Measurements from ENCODE around the gene HHIPL2. TPM values are rescaled to one million over a fixed set of nuclear protein-coding genes. Genes with fewer than 3 reads are reported as not detected.

The HHIPL2 gene
- total RNA-seq, 2 experiments from 2014 or later = 0.22 to 0.77 TPM

DNA sequence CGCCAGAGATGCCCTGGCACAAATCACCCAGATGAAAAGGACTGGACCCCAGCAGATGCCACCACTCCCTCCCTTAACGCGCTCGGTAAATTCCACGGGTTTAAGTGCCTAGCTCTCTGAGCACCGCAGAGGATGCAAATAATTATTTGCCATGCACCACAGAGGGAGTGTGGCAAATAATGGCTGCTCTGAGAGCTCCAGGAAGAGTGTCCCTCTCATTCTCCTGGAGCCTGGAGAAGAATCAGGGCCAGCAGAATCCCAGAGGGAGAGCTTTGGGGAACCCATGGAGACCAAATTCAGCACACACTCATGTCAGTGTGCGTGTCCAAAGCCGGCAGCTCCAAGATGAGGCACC is 667 bp downstream of the HHIPL2 start:
- Mint-ChIP-seq H3K9me3 (no peaks in the 10 kb centered on the region), H3K27me3 (peaks cover 20% of the 10 kb centered on the region), H3K27ac (no peak overlapping the region), H3K36me3 (ENCODE audit: low read depth) (no peaks in the 10 kb centered on the region), H3K4me1 (ENCODE audit: low read depth) (no peaks in the 10 kb centered on the region), H3K4me3 (no peak overlapping the region)
- CTCF ChIA-PET = no interaction called here
- Histone ChIP-seq H3K4me3 (ENCODE audit: low read length) (no peak overlapping the region), H3K27me3 (ENCODE audit: control insufficient read depth in 1 of 2, insufficient read depth in 2 of 2, low read length in 2 of 2) (peaks cover 4 to 13% of the 10 kb centered on the region in 2 experiments), H3K27ac (ENCODE audit: low read depth in 1 of 2, low read length in 2 of 2) (no peak overlapping the region), H3K36me3 (ENCODE audit: insufficient read depth, low read length) (no peaks in the 10 kb centered on the region), H3K9me3 (ENCODE audit: control insufficient read depth in 1 of 2, insufficient read depth in 1 of 2, low read length in 2 of 2) (no peaks in the 10 kb centered on the region), H3K4me1 (ENCODE audit: insufficient read depth, low read length) (no peaks in the 10 kb centered on the region)
- POLR2A ChIA-PET = no interaction called here
- ATAC-seq (ENCODE audit: poor library complexity) (no peak), DNase-seq (no peak)
- TF ChIP-seq, protein P1, sequence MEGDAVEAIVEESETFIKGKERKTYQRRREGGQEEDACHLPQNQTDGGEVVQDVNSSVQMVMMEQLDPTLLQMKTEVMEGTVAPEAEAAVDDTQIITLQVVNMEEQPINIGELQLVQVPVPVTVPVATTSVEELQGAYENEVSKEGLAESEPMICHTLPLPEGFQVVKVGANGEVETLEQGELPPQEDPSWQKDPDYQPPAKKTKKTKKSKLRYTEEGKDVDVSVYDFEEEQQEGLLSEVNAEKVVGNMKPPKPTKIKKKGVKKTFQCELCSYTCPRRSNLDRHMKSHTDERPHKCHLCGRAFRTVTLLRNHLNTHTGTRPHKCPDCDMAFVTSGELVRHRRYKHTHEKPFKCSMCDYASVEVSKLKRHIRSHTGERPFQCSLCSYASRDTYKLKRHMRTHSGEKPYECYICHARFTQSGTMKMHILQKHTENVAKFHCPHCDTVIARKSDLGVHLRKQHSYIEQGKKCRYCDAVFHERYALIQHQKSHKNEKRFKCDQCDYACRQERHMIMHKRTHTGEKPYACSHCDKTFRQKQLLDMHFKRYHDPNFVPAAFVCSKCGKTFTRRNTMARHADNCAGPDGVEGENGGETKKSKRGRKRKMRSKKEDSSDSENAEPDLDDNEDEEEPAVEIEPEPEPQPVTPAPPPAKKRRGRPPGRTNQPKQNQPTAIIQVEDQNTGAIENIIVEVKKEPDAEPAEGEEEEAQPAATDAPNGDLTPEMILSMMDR (IDR thresholded peaks at IDR 0.05) = no peak
- intact Hi-C loops (cut with DNase I, micrococcal nuclease) = no loop called here

DNA sequence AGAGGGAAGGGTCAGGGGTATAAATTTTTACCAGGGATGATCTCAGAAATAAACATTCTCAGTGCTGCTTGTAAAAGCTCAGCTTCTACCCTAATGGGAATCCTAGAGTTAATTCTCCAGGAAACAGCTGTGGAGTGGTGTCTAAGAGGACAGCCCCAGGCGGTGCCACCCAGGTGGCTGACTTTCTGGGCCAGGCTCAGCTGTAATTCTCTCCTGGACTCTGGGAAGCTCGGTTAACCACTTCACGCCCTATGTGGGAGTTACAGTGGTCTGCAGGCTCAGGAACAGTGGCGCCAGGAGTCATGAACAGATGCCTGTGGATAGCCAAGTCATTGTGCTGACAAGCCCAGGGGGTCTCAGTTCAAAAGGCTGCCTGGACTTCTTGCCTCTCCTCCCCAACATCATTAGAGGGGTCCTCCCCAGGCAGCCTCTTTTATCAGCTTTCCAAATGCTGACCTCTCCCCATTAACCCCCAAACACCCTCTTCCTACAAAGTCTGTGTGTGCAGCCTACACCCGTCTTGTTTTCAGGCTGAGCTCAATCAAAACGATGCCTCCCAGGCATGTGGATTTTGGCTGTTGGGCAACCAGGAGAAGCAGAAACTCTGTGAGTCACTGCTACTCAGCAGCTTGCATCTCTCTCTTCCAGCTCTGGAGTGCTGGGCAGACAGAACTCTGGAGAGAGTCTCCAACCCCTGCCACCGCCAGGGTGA is 1.2 kb downstream of the HHIPL2 start:
- no peaks in the 10 kb centered on the region for H3K4me1 ChIP-seq (ENCODE audit: insufficient read depth, low read length)
- ATAC-seq (ENCODE audit: poor library complexity) (no peak), DNase-seq (no peak)
- Mint-ChIP-seq H3K4me1 (ENCODE audit: low read depth) (no peaks in the 10 kb centered on the region), H3K27ac (no peak overlapping the region), H3K4me3 (no peak overlapping the region), H3K9me3 (no peaks in the 10 kb centered on the region), H3K36me3 (ENCODE audit: low read depth) (no peaks in the 10 kb centered on the region), H3K27me3 (peaks cover 20% of the 10 kb centered on the region)
- no peak overlapping the region for H3K27ac ChIP-seq (ENCODE audit: low read depth in 1 of 2, low read length in 2 of 2)
- H3K4me3 ChIP-seq (ENCODE audit: low read length) = no peak overlapping the region
- no peaks in the 10 kb centered on the region for H3K36me3 ChIP-seq (ENCODE audit: insufficient read depth, low read length)
- POLR2A ChIA-PET = no interaction called here
- intact Hi-C loops (cut with DNase I, micrococcal nuclease) = no loop called here
- H3K9me3 ChIP-seq (ENCODE audit: control insufficient read depth in 1 of 2, insufficient read depth in 1 of 2, low read length in 2 of 2) = no peaks in the 10 kb centered on the region
- peaks cover 4 to 13% of the 10 kb centered on the region in 2 experiments for H3K27me3 ChIP-seq (ENCODE audit: control insufficient read depth in 1 of 2, insufficient read depth in 2 of 2, low read length in 2 of 2)
- TF ChIP-seq, protein P1 (IDR thresholded peaks at IDR 0.05) = no peak
- CTCF ChIA-PET = no interaction called here

DNA sequence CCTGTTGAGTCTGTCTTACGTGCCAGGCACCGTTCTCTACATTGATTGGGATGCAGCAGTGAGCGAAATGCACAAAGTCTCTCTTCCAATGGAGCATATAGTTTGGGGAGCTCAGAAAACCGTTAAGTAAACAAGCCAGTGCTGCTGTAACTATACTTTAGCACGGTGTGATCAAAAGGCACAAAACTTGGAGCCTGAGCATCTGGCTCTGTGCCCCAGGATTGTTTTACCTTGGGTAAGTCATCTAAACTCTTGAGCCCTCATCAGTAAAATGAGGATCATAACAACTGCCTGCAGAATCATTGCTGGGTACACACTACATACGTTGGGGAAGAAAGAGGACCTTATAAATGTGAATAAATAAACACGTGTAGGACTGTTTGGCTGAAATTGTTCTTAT is 1.8 kb downstream of the HHIPL2 start:
- Mint-ChIP-seq H3K9me3 (no peaks in the 10 kb centered on the region), H3K36me3 (ENCODE audit: low read depth) (no peaks in the 10 kb centered on the region), H3K4me3 (no peak overlapping the region), H3K27ac (no peak overlapping the region), H3K27me3 (peaks cover 20% of the 10 kb centered on the region), H3K4me1 (ENCODE audit: low read depth) (no peaks in the 10 kb centered on the region)
- DNase-seq (no peak), ATAC-seq (ENCODE audit: poor library complexity) (no peak)
- Histone ChIP-seq H3K27ac (ENCODE audit: low read depth in 1 of 2, low read length in 2 of 2) (no peak overlapping the region), H3K4me3 (ENCODE audit: low read length) (no peak overlapping the region), H3K27me3 (ENCODE audit: control insufficient read depth in 1 of 2, insufficient read depth in 2 of 2, low read length in 2 of 2) (peaks cover 4 to 13% of the 10 kb centered on the region in 2 experiments), H3K4me1 (ENCODE audit: insufficient read depth, low read length) (no peaks in the 10 kb centered on the region), H3K36me3 (ENCODE audit: insufficient read depth, low read length) (no peaks in the 10 kb centered on the region), H3K9me3 (ENCODE audit: control insufficient read depth in 1 of 2, insufficient read depth in 1 of 2, low read length in 2 of 2) (no peaks in the 10 kb centered on the region)
- ChIA-PET CTCF (no interaction called here), POLR2A (no interaction called here)
- intact Hi-C loops (cut with DNase I, micrococcal nuclease) = no loop called here
- TF ChIP-seq, protein P1 (IDR thresholded peaks at IDR 0.05) = no peak

Measured in CD4-positive, alpha-beta T cell (primary cell).